ENCODE results near the gene RPL26. TPM values are rescaled to one million over a fixed set of nuclear protein-coding genes. Genes with fewer than 3 reads are reported as not detected.
"Not testable (repeated sequence)": the region's sequence is repeated elsewhere in the genome, so short reads cannot be mapped to it uniquely, and the experiment has no call there.

Gene RPL26
- total RNA-seq, 6 experiments from 2014 or later, result 1,301 to 1,432 (median 1,370) TPM

- H3K4me3 Mint-ChIP-seq, result no peak within 1 kb of the TSS
- DNase-seq, result no peak
- no peaks in the 10 kb centered on the region for H3K9me3 Mint-ChIP-seq
- H3K36me3 Mint-ChIP-seq (ENCODE audit: low read depth), result no peaks in the 10 kb centered on the region
- peaks cover 10% of the 10 kb centered on the region for H3K4me1 Mint-ChIP-seq (ENCODE audit: low read depth)
- TF ChIP-seq CTCF (IDR thresholded peaks at IDR 0.05), result no peak
- no peak within 1 kb of the TSS for H3K27ac Mint-ChIP-seq
- peaks cover 29% of the 10 kb centered on the region for H3K27me3 Mint-ChIP-seq (ENCODE audit: insufficient read depth)
Measured at GRCh38 chr17:8397636-8398035, 14.6 kb upstream of the RPL26 start, which contains the start of gene RNF222. TSS of gene RNF222 (minus strand) at chr17:8397827. CDS start at chr17:8393461, 4,366 bp downstream.

- H3K36me3 Mint-ChIP-seq (ENCODE audit: low read depth); H3K27ac Mint-ChIP-seq; H3K4me3 Mint-ChIP-seq; DNase-seq; H3K9me3 Mint-ChIP-seq: not testable (repeated sequence)
- peaks cover 24% of the 10 kb centered on the region for H3K27me3 Mint-ChIP-seq (ENCODE audit: insufficient read depth)
- H3K4me1 Mint-ChIP-seq (ENCODE audit: low read depth), result peaks cover 19% of the 10 kb centered on the region
Measured at GRCh38 chr17:8394497-8394896, 11.5 kb upstream of the RPL26 start.

GRCh38 chr17:8393470-8394231, 10.7 kb upstream of the RPL26 start:
- no peak for DNase-seq
- no peak for TF ChIP-seq CTCF (IDR thresholded peaks at IDR 0.05)
- H3K27ac Mint-ChIP-seq, result no peak overlapping the region
- H3K9me3 Mint-ChIP-seq, result no peaks in the 10 kb centered on the region
- H3K36me3 Mint-ChIP-seq (ENCODE audit: low read depth), result no peaks in the 10 kb centered on the region
- no peak overlapping the region for H3K4me3 Mint-ChIP-seq
- peaks cover 19% of the 10 kb centered on the region for H3K4me1 Mint-ChIP-seq (ENCODE audit: low read depth)
- H3K27me3 Mint-ChIP-seq (ENCODE audit: insufficient read depth), result peaks cover 22% of the 10 kb centered on the region

- TF ChIP-seq CTCF (IDR thresholded peaks at IDR 0.05), result no peak
- Mint-ChIP-seq H3K27ac (no peak overlapping the region), H3K36me3 (ENCODE audit: low read depth) (no peaks in the 10 kb centered on the region), H3K4me3 (no peak overlapping the region), H3K27me3 (ENCODE audit: insufficient read depth) (peaks cover 17% of the 10 kb centered on the region), H3K9me3 (no peaks in the 10 kb centered on the region), H3K4me1 (ENCODE audit: low read depth) (peaks cover 19% of the 10 kb centered on the region)
- DNase-seq, result no peak
Measured at GRCh38 chr17:8392674-8393469, 9.9 kb upstream of the RPL26 start.

- Mint-ChIP-seq H3K9me3 (no peaks in the 10 kb centered on the region), H3K36me3 (ENCODE audit: low read depth) (no peaks in the 10 kb centered on the region), H3K4me1 (ENCODE audit: low read depth) (peaks cover 19% of the 10 kb centered on the region), H3K27me3 (ENCODE audit: insufficient read depth) (peaks cover 11% of the 10 kb centered on the region), H3K4me3 (no peak overlapping the region; the same call in 1 of the 2 replicates), H3K27ac (no peak overlapping the region)
- TF ChIP-seq CTCF (IDR thresholded peaks at IDR 0.05), result no peak
- no peak for DNase-seq
Measured at GRCh38 chr17:8392274-8392673, 9.3 kb upstream of the RPL26 start.

- Mint-ChIP-seq H3K4me1 (ENCODE audit: low read depth) (peaks cover 21% of the 10 kb centered on the region), H3K4me3 (no peak overlapping the region; the same call in 1 of the 2 replicates), H3K27ac (no peak overlapping the region), H3K27me3 (ENCODE audit: insufficient read depth) (peaks cover 8% of the 10 kb centered on the region), H3K9me3 (no peaks in the 10 kb centered on the region), H3K36me3 (ENCODE audit: low read depth) (no peaks in the 10 kb centered on the region)
- no peak for TF ChIP-seq CTCF (IDR thresholded peaks at IDR 0.05)
- DNase-seq, result no peak
Measured at GRCh38 chr17:8391711-8392110, 8.7 kb upstream of the RPL26 start.

Data from HFFc6 (cell line).